ENCODE measurements around the gene RTP1. TPM values are rescaled to one million over a fixed set of nuclear protein-coding genes. Genes with fewer than 3 reads are reported as not detected.

The RTP1 gene
- total RNA-seq, 2 experiments from 2014 or later: not detected

DNA sequence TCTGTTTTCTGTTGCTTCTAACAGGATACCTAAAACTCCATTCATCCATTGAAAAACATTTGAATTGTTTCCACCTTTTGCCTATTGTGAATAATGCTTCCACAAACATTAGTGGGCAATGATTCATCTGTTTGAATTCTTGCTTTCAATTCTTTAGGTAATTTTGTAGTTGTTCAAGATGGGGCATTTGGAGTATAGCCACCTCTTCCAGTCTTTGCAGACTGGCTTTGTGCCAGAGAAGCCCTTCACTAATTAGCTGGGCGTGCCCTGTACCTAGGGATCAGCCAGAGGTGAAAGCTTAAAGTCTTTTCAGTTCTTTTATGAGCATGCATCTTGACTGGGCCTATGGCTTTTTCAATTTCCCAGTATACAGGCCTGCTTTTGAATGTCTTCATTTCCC is 10.9 kb downstream of the RTP1 start:
- Histone ChIP-seq H3K4me3 (ENCODE audit: low read length) (no peak overlapping the region), H3K36me3 (ENCODE audit: insufficient read depth, low read length) (no peaks in the 10 kb centered on the region), H3K9me3 (ENCODE audit: control insufficient read depth in 1 of 2, insufficient read depth in 1 of 2, low read length in 2 of 2) (peaks cover 0 to 3% of the 10 kb centered on the region in 2 experiments), H3K27ac (ENCODE audit: low read depth in 1 of 2, low read length in 2 of 2) (no peak overlapping the region), H3K4me1 (ENCODE audit: insufficient read depth, low read length) (no peaks in the 10 kb centered on the region), H3K27me3 (ENCODE audit: control insufficient read depth in 1 of 2, insufficient read depth in 2 of 2, low read length in 2 of 2) (no peaks in the 10 kb centered on the region)
- ATAC-seq (ENCODE audit: poor library complexity) (no peak), DNase-seq (no peak)
- Mint-ChIP-seq H3K4me3 (no peak overlapping the region), H3K36me3 (ENCODE audit: low read depth) (no peaks in the 10 kb centered on the region), H3K4me1 (ENCODE audit: low read depth) (no peaks in the 10 kb centered on the region), H3K9me3 (no peaks in the 10 kb centered on the region), H3K27ac (no peak overlapping the region), H3K27me3 (peaks cover 5% of the 10 kb centered on the region)
- POLR2A ChIA-PET: no interaction called here
- TF ChIP-seq, protein P1, sequence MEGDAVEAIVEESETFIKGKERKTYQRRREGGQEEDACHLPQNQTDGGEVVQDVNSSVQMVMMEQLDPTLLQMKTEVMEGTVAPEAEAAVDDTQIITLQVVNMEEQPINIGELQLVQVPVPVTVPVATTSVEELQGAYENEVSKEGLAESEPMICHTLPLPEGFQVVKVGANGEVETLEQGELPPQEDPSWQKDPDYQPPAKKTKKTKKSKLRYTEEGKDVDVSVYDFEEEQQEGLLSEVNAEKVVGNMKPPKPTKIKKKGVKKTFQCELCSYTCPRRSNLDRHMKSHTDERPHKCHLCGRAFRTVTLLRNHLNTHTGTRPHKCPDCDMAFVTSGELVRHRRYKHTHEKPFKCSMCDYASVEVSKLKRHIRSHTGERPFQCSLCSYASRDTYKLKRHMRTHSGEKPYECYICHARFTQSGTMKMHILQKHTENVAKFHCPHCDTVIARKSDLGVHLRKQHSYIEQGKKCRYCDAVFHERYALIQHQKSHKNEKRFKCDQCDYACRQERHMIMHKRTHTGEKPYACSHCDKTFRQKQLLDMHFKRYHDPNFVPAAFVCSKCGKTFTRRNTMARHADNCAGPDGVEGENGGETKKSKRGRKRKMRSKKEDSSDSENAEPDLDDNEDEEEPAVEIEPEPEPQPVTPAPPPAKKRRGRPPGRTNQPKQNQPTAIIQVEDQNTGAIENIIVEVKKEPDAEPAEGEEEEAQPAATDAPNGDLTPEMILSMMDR (IDR thresholded peaks at IDR 0.05): no peak
- CTCF ChIA-PET: no interaction called here
- intact Hi-C loops (cut with DNase I, micrococcal nuclease): no loop called here

DNA sequence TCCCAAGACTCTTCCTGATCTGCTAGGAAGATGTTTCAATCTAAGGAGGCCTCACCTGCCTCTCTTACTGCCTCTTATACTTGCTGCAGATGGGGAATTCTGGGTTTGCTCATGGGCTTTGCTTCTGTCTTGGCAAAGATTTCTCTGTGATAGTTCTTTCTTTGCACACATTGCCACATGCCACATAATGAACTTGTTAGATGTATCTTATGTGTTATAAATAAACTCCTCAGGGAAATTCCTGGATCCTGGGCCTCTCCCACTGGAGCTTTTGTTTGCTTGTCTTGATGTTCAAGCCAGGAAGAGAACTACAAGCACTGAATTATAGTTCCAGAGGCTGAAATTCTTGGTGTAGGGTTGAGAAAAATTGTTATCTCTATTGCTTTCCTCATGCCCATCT is 12.2 kb downstream of the RTP1 start:
- no peaks in the 10 kb centered on the region for H3K36me3 Mint-ChIP-seq (ENCODE audit: low read depth)
- Histone ChIP-seq H3K4me3 (ENCODE audit: low read length) (no peak overlapping the region), H3K27ac (ENCODE audit: low read depth in 1 of 2, low read length in 2 of 2) (no peak overlapping the region), H3K27me3 (ENCODE audit: control insufficient read depth in 1 of 2, insufficient read depth in 2 of 2, low read length in 2 of 2) (no peaks in the 10 kb centered on the region), H3K36me3 (ENCODE audit: insufficient read depth, low read length) (no peaks in the 10 kb centered on the region), H3K9me3 (ENCODE audit: control insufficient read depth in 1 of 2, insufficient read depth in 1 of 2, low read length in 2 of 2) (peaks cover 0 to 3% of the 10 kb centered on the region in 2 experiments), H3K4me1 (ENCODE audit: insufficient read depth, low read length) (no peaks in the 10 kb centered on the region)
- TF ChIP-seq, protein P1 (IDR thresholded peaks at IDR 0.05): no peak
- peaks cover 5% of the 10 kb centered on the region for H3K27me3 Mint-ChIP-seq
- no peak for DNase-seq
- no peaks in the 10 kb centered on the region for H3K9me3 Mint-ChIP-seq
- POLR2A ChIA-PET: interaction anchor here (0.6 kb wide), 1 partner anchor 1375 kb away, joined by 3 read pairs; no protein-coding TSS in a partner anchor
- no peak overlapping the region for H3K4me3 Mint-ChIP-seq
- no peak for ATAC-seq (ENCODE audit: poor library complexity)
- no peaks in the 10 kb centered on the region for H3K4me1 Mint-ChIP-seq (ENCODE audit: low read depth)
- H3K27ac Mint-ChIP-seq: no peak overlapping the region
- intact Hi-C loops (cut with DNase I, micrococcal nuclease): no loop called here
- CTCF ChIA-PET: no interaction called here

DNA sequence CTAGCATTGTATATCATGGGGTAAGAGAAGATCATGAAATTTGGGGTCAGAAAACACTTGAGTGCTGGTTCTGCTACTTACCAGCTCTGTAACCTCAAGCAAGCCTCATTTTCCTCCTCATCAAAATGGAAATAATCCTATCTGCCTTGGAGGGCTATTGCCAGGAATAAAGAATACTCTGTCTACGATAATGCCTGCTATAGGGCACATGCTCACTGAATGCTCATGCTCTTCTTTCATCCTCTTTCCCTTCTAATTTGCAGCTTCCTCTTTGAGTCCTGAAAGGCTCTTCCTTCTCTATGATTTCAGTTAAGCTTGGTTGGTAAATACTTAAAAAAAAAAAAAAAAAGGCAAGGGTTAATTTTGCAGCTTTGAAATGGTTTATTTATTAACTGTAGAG is 12.8 kb downstream of the RTP1 start:
- Mint-ChIP-seq H3K27ac (no peak overlapping the region), H3K9me3 (no peaks in the 10 kb centered on the region), H3K27me3 (peaks cover 4% of the 10 kb centered on the region), H3K4me1 (ENCODE audit: low read depth) (no peaks in the 10 kb centered on the region), H3K4me3 (no peak overlapping the region), H3K36me3 (ENCODE audit: low read depth) (no peaks in the 10 kb centered on the region)
- TF ChIP-seq, protein P1 (IDR thresholded peaks at IDR 0.05): no peak
- ChIA-PET CTCF (interaction anchor here (0.7 to 1.0 kb wide), 2 partner anchors 14 to 383 kb away, joined by 3 read pairs; no protein-coding TSS in a partner anchor), POLR2A (interaction anchor here (0.6 kb wide), 1 partner anchor 1376 kb away, joined by 3 read pairs; no protein-coding TSS in a partner anchor)
- intact Hi-C loops (cut with DNase I, micrococcal nuclease): no loop called here
- Histone ChIP-seq H3K4me1 (ENCODE audit: insufficient read depth, low read length) (no peaks in the 10 kb centered on the region), H3K9me3 (ENCODE audit: control insufficient read depth in 1 of 2, insufficient read depth in 1 of 2, low read length in 2 of 2) (peaks cover 0 to 3% of the 10 kb centered on the region in 2 experiments), H3K36me3 (ENCODE audit: insufficient read depth, low read length) (no peaks in the 10 kb centered on the region), H3K27me3 (ENCODE audit: control insufficient read depth in 1 of 2, insufficient read depth in 2 of 2, low read length in 2 of 2) (no peaks in the 10 kb centered on the region), H3K4me3 (ENCODE audit: low read length) (no peak overlapping the region), H3K27ac (ENCODE audit: low read depth in 1 of 2, low read length in 2 of 2) (no peak overlapping the region)
- ATAC-seq (ENCODE audit: poor library complexity) (no peak), DNase-seq (no peak)

Data from CD4-positive, alpha-beta T cell (primary cell).